Astrocyte (in vitro differentiated cells and primary cell): Measurements from ENCODE around the gene RANBP17.

Source experiments
- CTCF ChIP-seq: IDR thresholded peaks from 2 replicates; pipeline ENCODE4 v1.5.1; 2011; ENCODE audit warnings: low read depth, mild to moderate bottlenecking, inconsistent platforms, low read length, moderate library complexity; ENCODE audit not compliant: insufficient read depth
- EZH2 ChIP-seq: IDR thresholded peaks from 2 replicates; pipeline ENCODE4 v1.6.1; 2012; ENCODE audit warnings: mild to moderate bottlenecking, low read length, inconsistent platforms; ENCODE audit not compliant: insufficient read depth

DNA sequence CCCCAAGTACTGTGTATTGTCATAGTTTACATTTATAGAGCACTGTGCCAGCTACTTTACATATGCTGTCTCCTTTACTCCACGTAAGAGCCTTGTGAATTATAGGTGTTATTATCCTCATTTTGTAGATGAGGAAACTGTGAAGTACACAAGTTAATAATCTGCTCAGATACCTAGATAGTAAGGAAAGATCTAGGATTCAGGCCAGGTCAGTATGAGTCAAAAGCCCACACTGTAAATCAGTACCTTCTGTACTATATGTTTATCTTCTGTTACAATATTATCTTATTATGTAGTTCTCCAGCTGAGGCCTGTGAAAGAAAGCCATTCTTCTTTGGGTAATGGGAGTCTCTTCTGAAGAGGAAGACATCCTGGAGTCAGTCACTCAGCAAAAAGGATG is 374.8 kb downstream of the RANBP17 start:
- no peak for TF ChIP-seq EZH2
- TF ChIP-seq CTCF = no peak
